ENCODE measurements around the gene EPHA2. TPM values are rescaled to one million over a fixed set of nuclear protein-coding genes. Genes with fewer than 3 reads are reported as not detected.
A peak's percentile ranks its signal among the peaks of the same experiment; 100 is the strongest.
"Not testable (repeated sequence)": the region's sequence is repeated elsewhere in the genome, so short reads cannot be mapped to it uniquely, and the experiment has no call there.

The EPHA2 gene
- total and polyA plus RNA-seq, 4 donors = 5.4 to 25.9 (median 15.7) TPM

- Histone ChIP-seq H3K27ac (ENCODE audit: low read depth in 1 of 2, low read length in 2 of 2) (no peak overlapping the region), H3K27me3 (ENCODE audit: control insufficient read depth in 1 of 2, insufficient read depth in 2 of 2, low read length in 1 of 2) (no peaks in the 10 kb centered on the region), H3K36me3 (ENCODE audit: control insufficient read depth in 1 of 2, insufficient read depth in 2 of 2, low read length in 1 of 2) (no peaks in the 10 kb centered on the region), H3K4me1 (ENCODE audit: control insufficient read depth in 1 of 2, insufficient read depth in 2 of 2, low read length in 2 of 2) (no peaks in the 10 kb centered on the region), H3K9me3 (ENCODE audit: control insufficient read depth, low read length) (no peaks in the 10 kb centered on the region), H3K4me3 (ENCODE audit: low read length in 2 of 2) (no peak overlapping the region)
- intact Hi-C loops (cut with DNase I) = no loop called here
- 37 to 50% methylated on average over 8 of the region's 8 CpGs for WGBS, 2 donors
- ATAC-seq (ENCODE audit: low FRiP score) (no peak), DNase-seq (peak in 1 of 2 donors; percentile 36)
Measured at GRCh38 chr1:16198444-16199156, 42.7 kb upstream of the EPHA2 start.

GRCh38 chr1:16196874-16197273 is 41.0 kb upstream of the EPHA2 start:
- no peaks in the 10 kb centered on the region for H3K4me1 ChIP-seq (ENCODE audit: control insufficient read depth in 1 of 2, insufficient read depth in 2 of 2, low read length in 2 of 2)
- DNase-seq (no peak), ATAC-seq (ENCODE audit: low FRiP score) (no peak)
- H3K36me3 ChIP-seq (ENCODE audit: control insufficient read depth in 1 of 2, insufficient read depth in 2 of 2, low read length in 1 of 2) = no peaks in the 10 kb centered on the region
- H3K9me3 ChIP-seq (ENCODE audit: control insufficient read depth, low read length) = no peaks in the 10 kb centered on the region
- intact Hi-C loops (cut with DNase I) = no loop called here
- H3K27me3 ChIP-seq (ENCODE audit: control insufficient read depth in 1 of 2, insufficient read depth in 2 of 2, low read length in 1 of 2) = no peaks in the 10 kb centered on the region
- WGBS, 2 donors = 64 to 96% methylated on average over 3 of the region's 3 CpGs
- no peak overlapping the region for H3K27ac ChIP-seq (ENCODE audit: low read depth in 1 of 2, low read length in 2 of 2)
- H3K4me3 ChIP-seq (ENCODE audit: low read length in 2 of 2) = no peak overlapping the region

GRCh38 chr1:16196139-16196538 is 40.3 kb upstream of the EPHA2 start:
- H3K4me1 ChIP-seq (ENCODE audit: control insufficient read depth in 1 of 2, insufficient read depth in 2 of 2, low read length in 2 of 2); intact Hi-C loops (cut with DNase I); H3K4me3 ChIP-seq (ENCODE audit: low read length in 2 of 2); H3K9me3 ChIP-seq (ENCODE audit: control insufficient read depth, low read length); DNase-seq; ATAC-seq (ENCODE audit: low FRiP score); H3K27ac ChIP-seq (ENCODE audit: low read depth in 1 of 2, low read length in 2 of 2); H3K36me3 ChIP-seq (ENCODE audit: control insufficient read depth in 1 of 2, insufficient read depth in 2 of 2, low read length in 1 of 2); H3K27me3 ChIP-seq (ENCODE audit: control insufficient read depth in 1 of 2, insufficient read depth in 2 of 2, low read length in 1 of 2): not testable (repeated sequence)
- 95 to 97% methylated on average over 4 of the region's 4 CpGs for WGBS, 2 donors

GRCh38 chr1:16195518-16195905 is 39.6 kb upstream of the EPHA2 start:
- H3K27me3 ChIP-seq (ENCODE audit: control insufficient read depth in 1 of 2, insufficient read depth in 2 of 2, low read length in 1 of 2) = no peaks in the 10 kb centered on the region
- ATAC-seq (ENCODE audit: low FRiP score) (no peak), DNase-seq (no peak)
- 86 to 88% methylated on average over 7 of the region's 7 CpGs for WGBS, 2 donors
- H3K4me3 ChIP-seq (ENCODE audit: low read length in 2 of 2) = no peak overlapping the region
- no peaks in the 10 kb centered on the region for H3K4me1 ChIP-seq (ENCODE audit: control insufficient read depth in 1 of 2, insufficient read depth in 2 of 2, low read length in 2 of 2)
- H3K36me3 ChIP-seq (ENCODE audit: control insufficient read depth in 1 of 2, insufficient read depth in 2 of 2, low read length in 1 of 2) = no peaks in the 10 kb centered on the region
- intact Hi-C loops (cut with DNase I) = no loop called here
- H3K9me3 ChIP-seq (ENCODE audit: control insufficient read depth, low read length) = no peaks in the 10 kb centered on the region
- H3K27ac ChIP-seq (ENCODE audit: low read depth in 1 of 2, low read length in 2 of 2) = no peak overlapping the region

GRCh38 chr1:16191916-16192546 is 36.2 kb upstream of the EPHA2 start:
- ATAC-seq (ENCODE audit: low FRiP score) (no peak), DNase-seq (no peak)
- Histone ChIP-seq H3K36me3 (ENCODE audit: control insufficient read depth in 1 of 2, insufficient read depth in 2 of 2, low read length in 1 of 2) (no peaks in the 10 kb centered on the region), H3K4me3 (ENCODE audit: low read length in 2 of 2) (no peak overlapping the region), H3K9me3 (ENCODE audit: control insufficient read depth, low read length) (no peaks in the 10 kb centered on the region), H3K27me3 (ENCODE audit: control insufficient read depth in 1 of 2, insufficient read depth in 2 of 2, low read length in 1 of 2) (no peaks in the 10 kb centered on the region), H3K4me1 (ENCODE audit: control insufficient read depth in 1 of 2, insufficient read depth in 2 of 2, low read length in 2 of 2) (no peaks in the 10 kb centered on the region), H3K27ac (ENCODE audit: low read depth in 1 of 2, low read length in 2 of 2) (no peak overlapping the region)
- WGBS, 2 donors = 38 to 46% methylated on average over 6 of the region's 6 CpGs
- intact Hi-C loops (cut with DNase I) = no loop called here

- Histone ChIP-seq H3K27ac (ENCODE audit: low read depth in 1 of 2, low read length in 2 of 2) (no peak overlapping the region), H3K36me3 (ENCODE audit: control insufficient read depth in 1 of 2, insufficient read depth in 2 of 2, low read length in 1 of 2) (no peaks in the 10 kb centered on the region), H3K4me1 (ENCODE audit: control insufficient read depth in 1 of 2, insufficient read depth in 2 of 2, low read length in 2 of 2) (no peaks in the 10 kb centered on the region), H3K27me3 (ENCODE audit: control insufficient read depth in 1 of 2, insufficient read depth in 2 of 2, low read length in 1 of 2) (no peaks in the 10 kb centered on the region), H3K4me3 (ENCODE audit: low read length in 2 of 2) (no peak overlapping the region), H3K9me3 (ENCODE audit: control insufficient read depth, low read length) (no peaks in the 10 kb centered on the region)
- intact Hi-C loops (cut with DNase I) = no loop called here
- no peak for DNase-seq
- 50 to 58% methylated on average over 1 of the region's 1 CpG for WGBS, 2 donors
- no peak for ATAC-seq (ENCODE audit: low FRiP score)
Measured at GRCh38 chr1:16191309-16191708, 35.4 kb upstream of the EPHA2 start.

- no peaks in the 10 kb centered on the region for H3K36me3 ChIP-seq (ENCODE audit: control insufficient read depth in 1 of 2, insufficient read depth in 2 of 2, low read length in 1 of 2)
- intact Hi-C loops (cut with DNase I) = loop anchor here in 1 of 2 donors (2.0 kb wide), 1 partner anchor 111 kb away; no protein-coding TSS in a partner anchor
- ATAC-seq (ENCODE audit: low FRiP score) = peak; percentile 4
- H3K9me3 ChIP-seq (ENCODE audit: control insufficient read depth, low read length) = no peaks in the 10 kb centered on the region
- no peak overlapping the region for H3K4me3 ChIP-seq (ENCODE audit: low read length in 2 of 2)
- DNase-seq = no peak
- no peaks in the 10 kb centered on the region for H3K4me1 ChIP-seq (ENCODE audit: control insufficient read depth in 1 of 2, insufficient read depth in 2 of 2, low read length in 2 of 2)
- no peaks in the 10 kb centered on the region for H3K27me3 ChIP-seq (ENCODE audit: control insufficient read depth in 1 of 2, insufficient read depth in 2 of 2, low read length in 1 of 2)
- H3K27ac ChIP-seq (ENCODE audit: low read depth in 1 of 2, low read length in 2 of 2) = no peak overlapping the region
- WGBS, 2 donors = 23 to 34% methylated on average over 9 of the region's 9 CpGs
Measured at GRCh38 chr1:16189921-16190621, 34.2 kb upstream of the EPHA2 start.

GRCh38 chr1:16189003-16189402 is 33.1 kb upstream of the EPHA2 start:
- intact Hi-C loops (cut with DNase I) = loop anchor here in 1 of 2 donors (2.0 kb wide), 1 partner anchor 110 kb away; no protein-coding TSS in a partner anchor
- H3K4me1 ChIP-seq (ENCODE audit: control insufficient read depth in 1 of 2, insufficient read depth in 2 of 2, low read length in 2 of 2) = no peaks in the 10 kb centered on the region
- WGBS, 2 donors = 70 to 74% methylated on average over 6 of the region's 6 CpGs

More at GRCh38 chr1:16189003-16189402, 33.1 kb upstream of the EPHA2 start:
- Histone ChIP-seq H3K27me3 (ENCODE audit: control insufficient read depth in 1 of 2, insufficient read depth in 2 of 2, low read length in 1 of 2) (no peaks in the 10 kb centered on the region), H3K4me3 (ENCODE audit: low read length in 2 of 2) (no peak overlapping the region), H3K9me3 (ENCODE audit: control insufficient read depth, low read length) (no peaks in the 10 kb centered on the region), H3K27ac (ENCODE audit: low read depth in 1 of 2, low read length in 2 of 2) (no peak overlapping the region), H3K36me3 (ENCODE audit: control insufficient read depth in 1 of 2, insufficient read depth in 2 of 2, low read length in 1 of 2) (no peaks in the 10 kb centered on the region)
- DNase-seq (no peak), ATAC-seq (ENCODE audit: low FRiP score) (peak; percentile 40)
